Pancreas (tissue), 10 donors: ENCODE measurements around the gene EML1. TPM values are rescaled to one million over a fixed set of nuclear protein-coding genes. Genes with fewer than 3 reads are reported as not detected.

Experiments used
- ATAC-seq, 4 donors: fragments of 200-7000 bp; cut with Tn5 transposase; one replicate each; pipeline versions ENCODE4 v1.8.0 to v1.9.1; 2020; ENCODE audit warnings: mild to moderate bottlenecking in 4 of 4, moderate library complexity in 4 of 4
- DNase-seq, 6 donors: peaks; one replicate each; pipeline ENCODE4 v3.0.0-alpha.2; 2020
- FAIRE-seq: peaks from 2 replicates; lab custom pipeline; 2012; peaks lifted over from hg19 to GRCh38; lab: Jason Lieb, UNC
- H3K27ac ChIP-seq, 4 donors: fragments of 200-600 bp; sonication (generic); 1 replicate in 3 of 4; 2 replicates in 1 of 4; pipeline versions ENCODE4 v1.5.0 to v1.8.0; 2020
- H3K27me3 ChIP-seq, 4 donors: fragments of 200-600 bp; one replicate each; pipeline ENCODE4 v1.8.0; 2021
- H3K36me3 ChIP-seq, 3 donors: fragments of 200-600 bp; sonication (generic) in 1 of 3; one replicate each; pipeline versions ENCODE4 v1.5.0 to v1.8.0; 2020 to 2021
- H3K4me1 ChIP-seq, 3 donors: fragments of 200-600 bp; one replicate each; pipeline ENCODE4 v1.8.0; 2021
- H3K4me3 ChIP-seq, 4 donors: fragments of 200-600 bp; sonication (generic) in 2 of 4; one replicate each; pipeline versions ENCODE4 v1.5.0 to v1.8.0; 2020 to 2021
- H3K9me3 ChIP-seq, 4 donors: fragments of 200-600 bp; one replicate each; pipeline ENCODE4 v1.8.0; 2021
- WGBS, 2 donors: extraction: QIAGEN DNeasy Blood & Tissue Kit; methylation state at CpG; one replicate each; pipeline ENCODE4 v1.1.7; 2013; 5-methylcytosine and 5-hydroxymethylcytosine counted together
- intact Hi-C, 3 donors: fragments of 100-400 bp; cut with DNase I; formaldehyde crosslinking; loops; one replicate each; pipeline versions ENCODE4 v1.11.1 to v1.14.2; 2022
- polyA plus RNA-seq, 2 donors: library from polyadenylated mRNA; stranded (reverse); fragments of 200-250 nt; gene quantifications; one replicate each; pipeline ENCODE4 v1.2.3, GENCODE V29; 2013
- total RNA-seq, 6 donors: library from RNA; stranded (reverse); fragmentation: NEBNext Ultra II Directional in 4 of 6; extraction: Animal tissue kit (Norgen Biotek cat#: 25700) in 4 of 6; gene quantifications; one replicate each; pipeline versions ENCODE4 v1.2.1 to v1.2.4, GENCODE V29; 2021 to 2023
- TF ChIP-seq, protein P1 (sequence below), 4 donors: fragments of 200-600 bp; sonication (generic) in 3 of 4; IDR thresholded peaks; one replicate each; pipeline versions ENCODE4 v1.5.0 to v1.8.0; 2021; ENCODE audit warnings: antibody characterized with exemption in 4 of 4
- donor health status: healthy with polysubstance abuse.
- donor health status: DM: no; HTN: no; CAD: no; lungs with moderate emphysema.
- donor health status: DM: no; HTN: no; CAD: no.
- donor health status: control.
- donor health status: control.
- donor health status: Bipolar disorder and iron deficiency.
- donor health status: DM: yes; HTN: yes; CAD: no.
- donor health status: DM: no; HTN: no; CAD: no.
- donor health status: DM: no; HTN: no; CAD: no.
- donor health status: DM: yes; HTN: yes; CAD: no.

EML1 gene
- total and polyA plus RNA-seq, 8 donors = 3.8 to 13.4 (median 9.7) TPM

DNA sequence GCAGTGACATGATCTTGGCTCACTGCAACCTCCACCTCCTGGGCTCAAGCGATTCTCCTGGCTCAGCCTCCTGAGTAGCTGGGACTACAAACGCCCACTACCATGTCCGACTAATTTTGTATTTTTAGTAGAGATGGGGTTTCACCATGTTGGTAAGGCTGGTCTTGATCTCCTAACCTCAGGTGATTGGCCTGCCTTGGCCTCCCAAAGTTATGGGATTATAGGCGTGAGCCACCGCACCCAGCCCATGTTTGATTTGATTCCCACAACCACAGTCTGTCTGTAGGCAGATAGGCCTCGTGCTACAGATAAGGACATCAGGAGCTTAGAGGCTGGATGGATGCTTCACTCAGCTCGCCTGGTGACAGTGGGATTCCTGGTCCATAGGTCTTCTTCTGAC is 23.0 kb downstream of the EML1 start:
- H3K27me3 ChIP-seq = no peaks in the 10 kb centered on the region
- FAIRE-seq = no peak
- no peak overlapping the region for H3K4me3 ChIP-seq
- TF ChIP-seq, protein P1, sequence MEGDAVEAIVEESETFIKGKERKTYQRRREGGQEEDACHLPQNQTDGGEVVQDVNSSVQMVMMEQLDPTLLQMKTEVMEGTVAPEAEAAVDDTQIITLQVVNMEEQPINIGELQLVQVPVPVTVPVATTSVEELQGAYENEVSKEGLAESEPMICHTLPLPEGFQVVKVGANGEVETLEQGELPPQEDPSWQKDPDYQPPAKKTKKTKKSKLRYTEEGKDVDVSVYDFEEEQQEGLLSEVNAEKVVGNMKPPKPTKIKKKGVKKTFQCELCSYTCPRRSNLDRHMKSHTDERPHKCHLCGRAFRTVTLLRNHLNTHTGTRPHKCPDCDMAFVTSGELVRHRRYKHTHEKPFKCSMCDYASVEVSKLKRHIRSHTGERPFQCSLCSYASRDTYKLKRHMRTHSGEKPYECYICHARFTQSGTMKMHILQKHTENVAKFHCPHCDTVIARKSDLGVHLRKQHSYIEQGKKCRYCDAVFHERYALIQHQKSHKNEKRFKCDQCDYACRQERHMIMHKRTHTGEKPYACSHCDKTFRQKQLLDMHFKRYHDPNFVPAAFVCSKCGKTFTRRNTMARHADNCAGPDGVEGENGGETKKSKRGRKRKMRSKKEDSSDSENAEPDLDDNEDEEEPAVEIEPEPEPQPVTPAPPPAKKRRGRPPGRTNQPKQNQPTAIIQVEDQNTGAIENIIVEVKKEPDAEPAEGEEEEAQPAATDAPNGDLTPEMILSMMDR (IDR thresholded peaks at IDR 0.05) = no peak
- no peaks in the 10 kb centered on the region for H3K4me1 ChIP-seq
- intact Hi-C loops = no loop called here
- ATAC-seq = no peak
- DNase-seq = no peak
- no peak overlapping the region for H3K27ac ChIP-seq
- WGBS, 2 donors = 81 to 84% methylated on average over 7 of the region's 7 CpGs
- H3K36me3 ChIP-seq = no peaks in the 10 kb centered on the region
- no peaks in the 10 kb centered on the region for H3K9me3 ChIP-seq

DNA sequence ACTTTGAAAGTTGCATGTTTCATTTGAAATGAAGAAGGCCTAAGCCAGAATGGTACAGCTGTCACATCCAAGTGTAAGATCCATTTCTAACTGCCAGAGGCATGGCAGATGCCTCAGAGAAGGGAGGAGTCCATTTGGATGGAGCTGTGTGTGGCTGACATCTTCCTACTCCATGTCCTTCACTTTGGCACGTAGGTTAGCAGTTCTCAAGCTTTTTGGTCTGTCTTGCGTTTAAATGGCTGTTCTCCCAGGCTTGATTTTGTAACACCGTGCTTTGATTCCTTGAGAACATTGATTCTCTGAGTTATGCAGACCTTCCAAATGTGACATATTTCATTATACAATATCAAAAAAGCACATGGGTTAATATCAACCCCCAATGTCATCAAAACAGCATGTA is 23.4 kb downstream of the EML1 start:
- Histone ChIP-seq H3K27me3 (no peaks in the 10 kb centered on the region), H3K9me3 (no peaks in the 10 kb centered on the region), H3K4me3 (no peak overlapping the region), H3K4me1 (no peaks in the 10 kb centered on the region), H3K36me3 (no peaks in the 10 kb centered on the region), H3K27ac (no peak overlapping the region)
- ATAC-seq (no peak), DNase-seq (no peak), FAIRE-seq (no peak)
- intact Hi-C loops = no loop called here
- TF ChIP-seq, protein P1 (IDR thresholded peaks at IDR 0.05) = no peak
- WGBS, 2 donors = 61 to 90% methylated on average over 3 of the region's 3 CpGs

DNA sequence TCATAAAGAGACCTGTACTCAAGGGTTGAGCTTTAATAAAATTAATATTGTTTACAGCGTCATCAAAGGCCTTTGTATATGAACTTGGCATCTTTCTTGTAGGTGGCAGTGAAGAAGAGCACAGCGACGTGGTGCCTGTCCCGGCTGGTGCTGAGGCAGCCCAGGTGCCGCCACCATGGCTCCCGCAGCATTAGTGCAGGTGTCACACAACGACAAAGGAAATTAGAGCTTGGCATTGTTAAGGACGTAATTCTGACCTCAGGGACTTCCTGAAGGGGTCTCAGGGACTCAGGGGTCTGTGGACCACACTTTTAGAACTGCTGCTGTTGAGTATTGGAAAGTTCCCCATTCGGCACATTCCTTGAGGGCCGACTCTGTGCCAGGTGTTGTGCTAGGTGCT is 24.1 kb downstream of the EML1 start:
- ATAC-seq = no peak
- TF ChIP-seq, protein P1 (IDR thresholded peaks at IDR 0.05) = no peak
- no peak for FAIRE-seq
- Histone ChIP-seq H3K9me3 (no peaks in the 10 kb centered on the region), H3K36me3 (no peaks in the 10 kb centered on the region), H3K4me1 (no peaks in the 10 kb centered on the region), H3K4me3 (no peak overlapping the region), H3K27me3 (no peaks in the 10 kb centered on the region), H3K27ac (no peak overlapping the region)
- WGBS, 2 donors = 93 to 94% methylated on average over 10 of the region's 10 CpGs
- no peak for DNase-seq
- intact Hi-C loops = no loop called here

DNA sequence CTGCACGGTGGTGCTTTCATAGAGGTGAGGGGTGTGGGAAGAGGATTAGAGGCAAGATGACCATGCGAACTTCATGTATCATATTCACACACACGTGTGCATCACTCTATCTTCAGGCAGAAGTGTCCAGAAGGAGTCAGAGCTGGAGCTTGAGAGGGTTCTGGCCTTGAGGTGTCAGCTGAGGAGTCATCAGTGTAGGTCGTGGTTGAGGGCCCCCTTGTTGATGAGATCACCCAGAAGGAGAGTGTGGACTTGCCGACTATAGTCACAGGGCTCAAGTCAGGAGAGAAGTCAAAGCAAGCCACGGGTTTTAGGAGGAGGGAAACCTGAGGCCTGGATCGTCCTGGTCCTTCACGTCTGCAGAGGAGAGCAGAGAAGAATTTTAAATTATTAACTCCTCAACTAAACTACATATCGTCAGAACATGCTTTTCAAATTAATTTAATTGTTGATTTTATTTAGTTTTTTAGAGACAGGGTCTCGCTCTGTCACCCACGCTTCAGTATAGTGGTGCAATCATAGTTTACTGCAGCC is 25.4 kb downstream of the EML1 start:
- Histone ChIP-seq H3K27ac (no peak overlapping the region), H3K4me1 (no peaks in the 10 kb centered on the region), H3K27me3 (no peaks in the 10 kb centered on the region), H3K4me3 (no peak overlapping the region), H3K36me3 (no peaks in the 10 kb centered on the region), H3K9me3 (no peaks in the 10 kb centered on the region)
- TF ChIP-seq, protein P1 (IDR thresholded peaks at IDR 0.05) = no peak
- no peak for FAIRE-seq
- intact Hi-C loops = no loop called here
- WGBS, 2 donors = 76 to 83% methylated on average over 11 of the region's 11 CpGs
- no peak for DNase-seq
- no peak for ATAC-seq

DNA sequence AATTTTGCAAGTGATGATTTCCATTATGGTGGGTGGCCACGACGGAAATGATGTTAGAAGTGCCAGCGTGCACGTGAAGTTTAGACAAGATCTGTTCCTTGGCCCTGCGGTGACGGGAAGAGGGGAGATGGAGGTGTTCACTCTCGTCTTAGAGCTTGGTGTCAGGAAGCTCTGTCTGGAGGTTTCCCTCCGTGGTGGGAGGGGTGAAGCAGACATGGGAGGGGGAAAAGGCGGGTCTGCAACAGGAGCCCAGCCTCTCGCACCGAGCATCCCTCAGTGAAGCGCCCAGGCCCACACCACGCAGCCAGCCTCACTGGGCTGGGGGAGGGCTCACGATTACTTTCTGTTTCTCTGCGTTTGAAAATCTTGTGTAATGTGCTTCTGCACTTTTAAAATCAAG is 26.3 kb downstream of the EML1 start:
- Histone ChIP-seq H3K9me3 (no peaks in the 10 kb centered on the region), H3K36me3 (no peaks in the 10 kb centered on the region), H3K27ac (no peak overlapping the region), H3K4me3 (no peak overlapping the region), H3K27me3 (no peaks in the 10 kb centered on the region), H3K4me1 (no peaks in the 10 kb centered on the region)
- intact Hi-C loops = no loop called here
- WGBS, 2 donors = 84 to 85% methylated on average over 15 of the region's 15 CpGs
- ATAC-seq = no peak
- TF ChIP-seq, protein P1 (IDR thresholded peaks at IDR 0.05) = no peak
- DNase-seq = no peak
- FAIRE-seq = no peak
